ENCODE results near the gene PIK3C2A. TPM values are rescaled to one million over a fixed set of nuclear protein-coding genes. Genes with fewer than 3 reads are reported as not detected.

Gene PIK3C2A
- total and polyA plus RNA-seq, 2 of the 8 experiments (the other 6 are each of a cell fraction or from before 2014, with no cell fraction given) = 20.1 to 127 TPM

GRCh38 chr11:17230867-17231851 is 23.4 kb upstream of the PIK3C2A start:
- Histone ChIP-seq H2AK5ac (ENCODE audit: low read depth, low read length) (no peak overlapping the region), H3K23ac (ENCODE audit: insufficient read length) (no peak overlapping the region), H3K4me3 (ENCODE audit: extremely low read depth in 1 of 4, insufficient read depth in 2 of 4, low read depth in 3 of 4, low read length in 4 of 4) (no peak overlapping the region), H3K4ac (replicated peaks; ENCODE audit: insufficient read length, low read depth, low read length) (no peak overlapping the region), H4K5ac (ENCODE audit: insufficient read length, low read depth, low read length) (no peak overlapping the region), H3K56ac (replicated peaks; ENCODE audit: insufficient read length, low read depth, low read length) (no peak overlapping the region), H3K9ac (replicated peaks in 1 of 4; ENCODE audit: extremely low read depth in 1 of 4, low read depth in 3 of 4, low read length in 3 of 4) (no peak overlapping the region), H4K20me1 (replicated peaks in 1 of 2; ENCODE audit: control insufficient read depth in 1 of 2, insufficient read depth in 2 of 2, low read length in 2 of 2) (no peaks in the 10 kb centered on the region), H2AFZ (ENCODE audit: low read length) (no peak overlapping the region), H2BK15ac (ENCODE audit: low read length) (no peak overlapping the region), H3K9me3 (ENCODE audit: insufficient read depth in 2 of 2, low read depth in 1 of 2, low read length in 1 of 2) (no peaks in the 10 kb centered on the region), H3K27me3 (replicated peaks in 1 of 4; ENCODE audit: control insufficient read depth in 3 of 4, extremely low read depth in 1 of 4, insufficient read depth in 3 of 4, low read length in 3 of 4) (no peaks in the 10 kb centered on the region), H3K27ac (ENCODE audit: low read depth, low read length) (no peak overlapping the region), H3K14ac (ENCODE audit: insufficient read length) (no peak overlapping the region), H3K23me2 (ENCODE audit: low read depth, low read length) (no peaks in the 10 kb centered on the region), H3K18ac (ENCODE audit: extremely low read depth, low read length) (no peak overlapping the region), H3K4me1 (replicated peaks in 1 of 4; ENCODE audit: control insufficient read depth in 3 of 4, insufficient read depth in 4 of 4, low read length in 3 of 4) (no peaks in the 10 kb centered on the region), H3K79me1 (ENCODE audit: low read depth, low read length) (no peaks in the 10 kb centered on the region), H2BK5ac (ENCODE audit: low read depth, low read length) (no peak overlapping the region), H2BK12ac (ENCODE audit: low read depth, low read length) (no peak overlapping the region), H3K36me3 (ENCODE audit: control insufficient read depth in 2 of 4, insufficient read depth in 4 of 4, low read length in 3 of 4) (no peaks in the 10 kb centered on the region), H4K91ac (replicated peaks; ENCODE audit: insufficient read length, low read length) (no peak overlapping the region), H2BK20ac (ENCODE audit: low read length) (no peak overlapping the region), H3K79me2 (ENCODE audit: control insufficient read depth in 1 of 2, insufficient read depth in 2 of 2, low read length in 2 of 2) (no peaks in the 10 kb centered on the region), H4K8ac (ENCODE audit: extremely low read depth, insufficient read depth, low read length) (no peak overlapping the region), H2BK120ac (replicated peaks; ENCODE audit: low read depth, low read length) (no peak overlapping the region), H3K4me2 (ENCODE audit: insufficient read depth in 1 of 2, low read depth in 2 of 2, low read length in 2 of 2) (no peak overlapping the region)
- 77 to 100% methylated on average over 1 to 3 of the region's 3 CpGs for WGBS, 2 experiments (ENCODE audit: extremely low coverage in 1 of 2, insufficient coverage in 1 of 2, insufficient read length in 1 of 2, insufficient replicate concordance in 2 of 2, low coverage in 1 of 2, low lambda C conversion rate in 2 of 2, missing lambda C conversion rate in 1 of 2)
- no peak for TF ChIP-seq SIN3A (conservative IDR thresholded peaks at IDR 0.05 in 1 of 2, IDR thresholded peaks at IDR 0.05 in 1 of 2; ENCODE audit: low read depth in 1 of 2, low read length in 2 of 2)
- TF ChIP-seq NRF1 (IDR thresholded peaks at IDR 0.05; ENCODE audit: low read depth, low read length) = no peak
- TF ChIP-seq RNF2 (IDR thresholded peaks at IDR 0.05; ENCODE audit: borderline replicate concordance, low read depth, low read length, missing control alignments, poor library complexity, severe bottlenecking) = no peak
- no peak for TF ChIP-seq JUN (IDR thresholded peaks at IDR 0.05; ENCODE audit: low read depth, low read length)
- TF ChIP-seq SIRT6 (IDR thresholded peaks at IDR 0.05; ENCODE audit: low read length) = no peak
- TF ChIP-seq MAFK (IDR thresholded peaks at IDR 0.05; ENCODE audit: low read depth, low read length) = no peak
- no peak for TF ChIP-seq CEBPB (IDR thresholded peaks at IDR 0.05; ENCODE audit: low read depth, low read length)
- FAIRE-seq = no peak
- CTCF ChIA-PET (ENCODE audit: partially characterized antibody) = interaction anchor here (0.9 to 2.9 kb wide), 11 partner anchors 10 to 297 kb away, joined by 3 to 29 read pairs (median 9); no protein-coding TSS in a partner anchor
- POLR2A ChIA-PET (ENCODE audit: partially characterized antibody) = interaction anchor here (0.8 to 1.0 kb wide), 2 partner anchors 45 to 135 kb away, joined by 3 read pairs; partner anchors contain the start of gene NUCB2
- DNase-seq (ENCODE audit: low read depth in 1 of 2, low spot score in 2 of 2) = no peak

Data from H1 (cell line).